Spleen (tissue), 11 donors: ENCODE results near the gene HECTD2. TPM values are rescaled to one million over a fixed set of nuclear protein-coding genes. Genes with fewer than 3 reads are reported as not detected.

Source experiments
- DNase-seq: peaks from one replicate; pipeline ENCODE4 v3.0.0-alpha.2; 2020
- H3K27ac ChIP-seq, 8 donors: fragments of 200-600 bp; sonication (generic) in 7 of 8; 1 replicate in 4 of 8; 2 replicates in 4 of 8; pipeline versions ENCODE4 v1.5.0 to v1.8.0; 2016 to 2021; ENCODE audit warnings: inconsistent platforms in 4 of 8, mild to moderate bottlenecking in 4 of 8, moderate library complexity in 1 of 8
- H3K27me3 ChIP-seq, 7 donors: fragments of 200-600 bp; sonication (generic) in 6 of 7; replicated peaks in 1 of 7; 1 replicate in 4 of 7; 2 replicates in 3 of 7; pipeline versions ENCODE4 v1.5.0 to v1.8.0; 2016 to 2021; ENCODE audit warnings: inconsistent platforms in 3 of 7, mild to moderate bottlenecking in 1 of 7
- H3K36me3 ChIP-seq, 6 donors: fragments of 200-600 bp; sonication (generic) in 5 of 6; 1 replicate in 4 of 6; 2 replicates in 2 of 6; pipeline versions ENCODE4 v1.5.0 to v1.8.0; 2016 to 2021; ENCODE audit warnings: inconsistent platforms in 2 of 6
- H3K4me1 ChIP-seq, 6 donors: fragments of 200-600 bp; sonication (generic) in 5 of 6; 1 replicate in 3 of 6; 2 replicates in 3 of 6; pipeline versions ENCODE4 v1.5.0 to v1.8.0; 2016 to 2021; ENCODE audit warnings: inconsistent platforms in 3 of 6
- H3K4me3 ChIP-seq, 8 donors: fragments of 200-600 bp; sonication (generic) in 7 of 8; 1 replicate in 4 of 8; 2 replicates in 4 of 8; pipeline versions ENCODE4 v1.5.0 to v1.8.0; 2016 to 2021; ENCODE audit warnings: inconsistent platforms in 4 of 8, mild to moderate bottlenecking in 4 of 8, moderate library complexity in 2 of 8
- H3K9me3 ChIP-seq, 8 donors: fragments of 200-600 bp; sonication (generic) in 7 of 8; 1 replicate in 4 of 8; 2 replicates in 4 of 8; pipeline versions ENCODE4 v1.5.0 to v1.8.0; 2016 to 2021; ENCODE audit warnings: inconsistent platforms in 4 of 8
- CTCF ChIP-seq, 11 experiments: fragments of 200-600 bp in 7 of 11; fragments of 450-650 bp in 4 of 11; sonication (generic) in 4 of 11; IDR thresholded peaks in 8 of 11; conservative IDR thresholded peaks in 3 of 11; 1 replicate in 7 of 11; 2 replicates in 4 of 11; pipeline versions ENCODE4 v1.4.0 to v1.8.0; 2016 to 2021; ENCODE audit warnings: antibody characterized with exemption in 11 of 11, inconsistent platforms in 4 of 11, mild to moderate bottlenecking in 1 of 11
- POLR2A ChIP-seq, 3 donors: fragments of 450-650 bp; IDR thresholded peaks; one replicate each; pipeline ENCODE4 v1.5.1; 2017; ENCODE audit warnings: antibody characterized with exemption in 3 of 3, mild to moderate bottlenecking in 1 of 3
- POLR2AphosphoS5 ChIP-seq, 3 donors: sonication (generic); formaldehyde crosslinking; IDR thresholded peaks; one replicate each; pipeline ENCODE4 v1.5.1; 2017; ENCODE audit warnings: antibody characterized with exemption in 3 of 3
- WGBS, 5 donors: extraction: QIAGEN DNeasy Blood & Tissue Kit in 3 of 5; methylation state at CpG; one replicate each; pipeline versions ENCODE4 v1.1.5 to v1.1.7; 2013 to 2018; 5-methylcytosine and 5-hydroxymethylcytosine counted together
- intact Hi-C: fragments of 100-400 bp; cut with DNase I; formaldehyde crosslinking; loops from one replicate; pipeline ENCODE4 v1.15.0; 2023; ENCODE audit warnings: low total_unique reads
- polyA plus RNA-seq, 3 donors: library from polyadenylated mRNA; stranded (reverse); fragments of 200-250 nt; gene quantifications; one replicate each; pipeline ENCODE4 v1.2.1, GENCODE V29; 2013
- total RNA-seq, 7 donors: library from RNA; depleted of rRNA in 3 of 7; stranded (reverse); fragments of >200 nt in 3 of 7; fragmentation: NEBNext Ultra II Directional in 4 of 7; extraction: Animal tissue kit (Norgen Biotek cat#: 25700) in 4 of 7; gene quantifications; one replicate each; pipeline versions ENCODE4 v1.1.0 to v1.2.1, GENCODE V29; 2016 to 2021
- donor health status: healthy with polysubstance abuse.
- donor health status: DM: no; HTN: no; CAD: no; lungs with moderate emphysema.
- donor health status: DM: no; HTN: no; CAD: no.
- donor health status: Bipolar disorder and iron deficiency.
- donor health status: healthy.
- donor health status: DM: no; HTN: no; CAD: no.
- donor health status: DM: yes; HTN: yes; CAD: no.

The HECTD2 gene
- total and polyA plus RNA-seq, 10 donors, result 3.3 to 11.1 (median 7.4) TPM

GRCh38 chr10:91412354-91413087 lies 2.4 kb downstream of the HECTD2 start:
- Histone ChIP-seq H3K36me3 (no peaks in the 10 kb centered on the region), H3K4me1 (peaks cover 0 to 39% (median 23%) of the 10 kb centered on the region in 6 donors), H3K27ac (no peak overlapping the region), H3K4me3 (no peak overlapping the region), H3K27me3 (no peaks in the 10 kb centered on the region), H3K9me3 (no peaks in the 10 kb centered on the region)
- 88 to 98% (median 95%) methylated on average over 4 of the region's 4 CpGs for WGBS, 5 donors
- intact Hi-C loops, result no loop called here
- no peak for TF ChIP-seq POLR2A (IDR thresholded peaks at IDR 0.05)
- TF ChIP-seq CTCF (IDR thresholded peaks at IDR 0.05 in 8 of 11, conservative IDR thresholded peaks at IDR 0.05 in 3 of 11), result no peak
- no peak for TF ChIP-seq POLR2AphosphoS5 (IDR thresholded peaks at IDR 0.05)
- no peak for DNase-seq

- TF ChIP-seq POLR2A (IDR thresholded peaks at IDR 0.05), result no peak
- peaks cover 0 to 25% (median 10%) of the 10 kb centered on the region in 6 donors for H3K4me1 ChIP-seq
- H3K27me3 ChIP-seq, result no peaks in the 10 kb centered on the region
- H3K27ac ChIP-seq, result no peak overlapping the region
- intact Hi-C loops, result no loop called here
- H3K9me3 ChIP-seq, result no peaks in the 10 kb centered on the region
- H3K4me3 ChIP-seq, result no peak overlapping the region
- no peak for DNase-seq
- no peaks in the 10 kb centered on the region for H3K36me3 ChIP-seq
- WGBS, 5 donors, result 46 to 58% (median 54%) methylated on average over 3 of the region's 3 CpGs
Measured at GRCh38 chr10:91415816-91416215, 5.7 kb downstream of the HECTD2 start.

GRCh38 chr10:91416339-91416855 lies 6.3 kb downstream of the HECTD2 start:
- H3K9me3 ChIP-seq, result no peaks in the 10 kb centered on the region
- no peak overlapping the region for H3K4me3 ChIP-seq
- intact Hi-C loops, result no loop called here
- DNase-seq, result no peak
- H3K27me3 ChIP-seq, result no peaks in the 10 kb centered on the region
- 82 to 88% (median 84%) methylated on average over 3 of the region's 3 CpGs for WGBS, 5 donors
- H3K36me3 ChIP-seq, result no peaks in the 10 kb centered on the region
- H3K27ac ChIP-seq, result no peak overlapping the region
- no peak for TF ChIP-seq POLR2AphosphoS5 (IDR thresholded peaks at IDR 0.05)
- TF ChIP-seq CTCF (IDR thresholded peaks at IDR 0.05 in 8 of 11, conservative IDR thresholded peaks at IDR 0.05 in 3 of 11), result no peak
- TF ChIP-seq POLR2A (IDR thresholded peaks at IDR 0.05), result no peak
- H3K4me1 ChIP-seq, result peaks cover 0 to 19% (median 4%) of the 10 kb centered on the region in 6 donors

GRCh38 chr10:91418416-91418815 lies 8.3 kb downstream of the HECTD2 start:
- WGBS, 5 donors, result 86 to 91% (median 88%) methylated on average over 2 of the region's 2 CpGs
- intact Hi-C loops, result no loop called here

More at GRCh38 chr10:91418416-91418815, 8.3 kb downstream of the HECTD2 start:
- no peak for DNase-seq
- no peaks in the 10 kb centered on the region for H3K9me3 ChIP-seq
- H3K27ac ChIP-seq, result no peak overlapping the region
- peaks cover 0 to 9% (median 0%) of the 10 kb centered on the region in 6 donors for H3K4me1 ChIP-seq
- TF ChIP-seq POLR2AphosphoS5 (IDR thresholded peaks at IDR 0.05) (no peak), POLR2A (IDR thresholded peaks at IDR 0.05) (no peak), CTCF (IDR thresholded peaks at IDR 0.05 in 8 of 11, conservative IDR thresholded peaks at IDR 0.05 in 3 of 11) (no peak)
- no peak overlapping the region for H3K4me3 ChIP-seq
- no peaks in the 10 kb centered on the region for H3K27me3 ChIP-seq
- H3K36me3 ChIP-seq, result no peaks in the 10 kb centered on the region
